Common myeloid progenitor, CD34-positive (primary cell): ENCODE results near the gene SPATA13.
A peak's percentile ranks its signal among the peaks of the same experiment; 100 is the strongest.
"Not testable (repeated sequence)": the region's sequence is repeated elsewhere in the genome, so short reads cannot be mapped to it uniquely, and the experiment has no call there.

ENCODE experiments used
- CTCF ChIA-PET: fragments of 350-600 bp; sonication (Branson Sonifier 250); formaldehyde crosslinking; loops from one replicate; lab custom pipeline; 2021; ENCODE audit warnings: antibody characterized with exemption; lab: Charles Lee
- POLR2A ChIA-PET: fragments of 350-600 bp; sonication (Branson Sonifier 250); formaldehyde crosslinking; loops from one replicate; lab custom pipeline; 2021; ENCODE audit warnings: antibody characterized with exemption; lab: Charles Lee
- DNase-seq, 3 donors: peaks; one replicate each; pipeline versions ENCODE4 v3.0.0 to v3.0.0-alpha.2; 2013
- H3K27ac ChIP-seq, 2 experiments: 1 replicate in 1 of 2; 2 replicates in 1 of 2; pipeline ENCODE4 v1.7.0; 2013; ENCODE audit warnings: inconsistent platforms in 2 of 2, low read length in 2 of 2, mild to moderate bottlenecking in 2 of 2, low read depth in 1 of 2, moderate library complexity in 1 of 2; ENCODE audit not compliant: severe bottlenecking in 2 of 2, insufficient read depth in 1 of 2, poor library complexity in 1 of 2
- H3K27me3 ChIP-seq, 5 experiments: replicated peaks in 2 of 5; 1 replicate in 3 of 5; 2 replicates in 2 of 5; pipeline versions ENCODE4 v1.6.1 to v1.7.0; 2013; ENCODE audit warnings: low read length in 4 of 5, mild to moderate bottlenecking in 2 of 5, moderate library complexity in 2 of 5, inconsistent platforms in 1 of 5; ENCODE audit not compliant: insufficient read depth in 5 of 5, control insufficient read depth in 4 of 5
- H3K36me3 ChIP-seq, 4 experiments: 1 replicate in 2 of 4; 2 replicates in 2 of 4; pipeline versions ENCODE4 v1.6.1 to v1.7.0; 2013; ENCODE audit warnings: low read length in 3 of 4, control low read depth in 1 of 4, mild to moderate bottlenecking in 1 of 4; ENCODE audit not compliant: control insufficient read depth in 4 of 4, insufficient read depth in 4 of 4
- H3K4me1 ChIP-seq, 4 experiments: 1 replicate in 3 of 4; 2 replicates in 1 of 4; pipeline versions ENCODE4 v1.6.1 to v1.7.1; 2013; ENCODE audit warnings: low read length in 3 of 4, mild to moderate bottlenecking in 3 of 4, control low read depth in 1 of 4, inconsistent platforms in 1 of 4, moderate library complexity in 1 of 4; ENCODE audit not compliant: control insufficient read depth in 4 of 4, insufficient read depth in 4 of 4; ENCODE audit errors: control extremely low read depth in 1 of 4
- H3K4me3 ChIP-seq, 7 experiments: 1 replicate in 4 of 7; 2 replicates in 3 of 7; pipeline versions ENCODE4 v1.5.1 to v1.7.0; 2013; ENCODE audit warnings: mild to moderate bottlenecking in 7 of 7, low read length in 6 of 7, moderate library complexity in 6 of 7, inconsistent platforms in 2 of 7, low read depth in 2 of 7, control low read depth in 1 of 7; ENCODE audit not compliant: insufficient read depth in 4 of 7, control insufficient read depth in 1 of 7; ENCODE audit errors: extremely low read depth in 1 of 7
- H3K9me3 ChIP-seq, 5 experiments: 1 replicate in 4 of 5; 2 replicates in 1 of 5; pipeline versions ENCODE4 v1.6.1 to v1.7.1; 2013; ENCODE audit warnings: low read length in 4 of 5, mild to moderate bottlenecking in 2 of 5, inconsistent platforms in 1 of 5, low read depth in 1 of 5, moderate library complexity in 1 of 5; ENCODE audit not compliant: control insufficient read depth in 4 of 5, insufficient read depth in 2 of 5; ENCODE audit errors: control extremely low read depth in 1 of 5
- WGBS: methylation state at CpG from one replicate; pipeline ENCODE4 v1.1.5; 2013; ENCODE audit not compliant: insufficient coverage; 5-methylcytosine and 5-hydroxymethylcytosine counted together

Gene SPATA13

DNA sequence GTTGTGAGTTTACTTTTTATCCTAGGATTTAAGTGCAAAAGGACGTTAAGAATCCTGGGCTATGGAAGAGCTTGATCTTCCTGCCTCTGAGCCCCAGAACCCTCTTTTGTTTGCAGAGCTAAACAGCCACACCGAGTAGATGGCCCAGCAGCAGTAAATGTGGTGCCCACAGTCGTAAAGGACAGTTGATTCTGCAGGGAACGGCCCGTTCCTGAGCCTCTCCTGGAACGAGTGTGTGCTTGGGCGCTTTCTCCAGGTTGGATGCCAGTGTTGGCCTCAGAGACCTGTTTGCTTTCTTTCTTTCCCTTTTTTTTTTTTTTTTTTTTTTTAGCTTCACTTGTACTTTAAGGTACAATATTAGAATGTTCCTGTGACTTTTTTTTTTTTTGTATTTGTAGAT is 41.7 kb downstream of the SPATA13 start:
- 95% methylated on average over 3 of the region's 7 CpGs for WGBS
- ChIA-PET POLR2A (interaction anchor here (0.6 kb wide), 1 partner anchor 19 kb away, joined by 3 read pairs; no protein-coding TSS in a partner anchor), CTCF (interaction anchor here (1.7 kb wide), 1 partner anchor 18 kb away, joined by 7 read pairs; no protein-coding TSS in a partner anchor)
- Histone ChIP-seq H3K27me3 (no peaks in the 10 kb centered on the region), H3K36me3 (no peaks in the 10 kb centered on the region), H3K9me3 (no peaks in the 10 kb centered on the region), H3K4me3 (no peak overlapping the region), H3K4me1 (peaks cover 13 to 33% (median 28%) of the 10 kb centered on the region in 4 experiments), H3K27ac (no peak overlapping the region)
- no peak for DNase-seq

GRCh38 chr13:24203273-24203672 is 42.8 kb downstream of the SPATA13 start:
- Histone ChIP-seq H3K36me3 (no peaks in the 10 kb centered on the region), H3K4me1 (peaks cover 18 to 37% (median 31%) of the 10 kb centered on the region in 4 experiments), H3K27ac (no peak overlapping the region), H3K9me3 (no peaks in the 10 kb centered on the region), H3K27me3 (no peaks in the 10 kb centered on the region), H3K4me3 (peak overlapping the region in 3 of 7 experiments; percentile 1 to 73 (median 36))
- CTCF ChIA-PET, result interaction anchor here (0.6 to 2.1 kb wide), 12 partner anchors 10 to 183 kb away, joined by 3 to 13 read pairs (median 4); no protein-coding TSS in a partner anchor
- WGBS, result 38% methylated on average over 1 of the region's 3 CpGs
- POLR2A ChIA-PET, result no interaction called here
- no peak for DNase-seq

- peaks cover 18 to 41% (median 32%) of the 10 kb centered on the region in 4 experiments for H3K4me1 ChIP-seq
- DNase-seq, result peak; percentile 51 to 85 (median 79)
- no peak overlapping the region for H3K27ac ChIP-seq
- POLR2A ChIA-PET, result interaction anchor here (0.8 kb wide), 1 partner anchor 88 kb away, joined by 3 read pairs; no protein-coding TSS in a partner anchor
- H3K27me3 ChIP-seq, result no peaks in the 10 kb centered on the region
- H3K36me3 ChIP-seq, result no peaks in the 10 kb centered on the region
- peak overlapping the region in 6 of 7 experiments; percentile 0 to 73 (median 36) for H3K4me3 ChIP-seq
- no CpG with 5 or more reads among the region's 1 CpG for WGBS
- no peaks in the 10 kb centered on the region for H3K9me3 ChIP-seq
- CTCF ChIA-PET, result interaction anchor here (0.6 to 2.1 kb wide), 13 partner anchors 10 to 184 kb away, joined by 3 to 13 read pairs (median 4); no protein-coding TSS in a partner anchor
Observed at GRCh38 chr13:24203811-24204210, 43.3 kb downstream of the SPATA13 start.

DNA sequence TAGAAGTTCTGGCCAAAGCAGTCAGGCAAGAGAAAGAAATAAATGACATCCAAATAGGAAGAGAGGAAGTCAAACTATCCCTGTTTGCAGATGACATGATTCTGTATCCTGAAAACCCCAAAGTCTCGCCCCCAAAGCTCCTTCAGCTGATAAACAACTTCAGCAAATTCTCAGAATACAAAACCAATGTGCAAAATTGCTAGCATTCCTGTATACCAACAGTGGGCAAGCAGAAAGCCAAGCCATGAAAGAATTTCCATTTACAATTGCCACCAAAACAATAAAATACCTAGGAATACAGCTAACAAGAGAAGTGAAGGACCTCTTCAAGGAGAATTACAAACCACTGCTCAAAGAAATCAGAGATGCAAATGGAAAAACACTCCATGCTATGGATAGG is 44.6 kb downstream of the SPATA13 start:
- H3K36me3 ChIP-seq, POLR2A ChIA-PET, DNase-seq, H3K27ac ChIP-seq, H3K9me3 ChIP-seq, H3K27me3 ChIP-seq: not testable (repeated sequence)
- 60% methylated on average over 1 of the region's 1 CpG for WGBS
- Histone ChIP-seq H3K4me1 (peaks cover 18 to 41% (median 32%) of the 10 kb centered on the region in 4 experiments), H3K4me3 (peak overlapping the region in 1 of 7 experiments; percentile 8)
- CTCF ChIA-PET, result interaction anchor here (1.3 to 2.1 kb wide), 2 partner anchors 9 to 144 kb away, joined by 3 to 13 read pairs; no protein-coding TSS in a partner anchor

DNA sequence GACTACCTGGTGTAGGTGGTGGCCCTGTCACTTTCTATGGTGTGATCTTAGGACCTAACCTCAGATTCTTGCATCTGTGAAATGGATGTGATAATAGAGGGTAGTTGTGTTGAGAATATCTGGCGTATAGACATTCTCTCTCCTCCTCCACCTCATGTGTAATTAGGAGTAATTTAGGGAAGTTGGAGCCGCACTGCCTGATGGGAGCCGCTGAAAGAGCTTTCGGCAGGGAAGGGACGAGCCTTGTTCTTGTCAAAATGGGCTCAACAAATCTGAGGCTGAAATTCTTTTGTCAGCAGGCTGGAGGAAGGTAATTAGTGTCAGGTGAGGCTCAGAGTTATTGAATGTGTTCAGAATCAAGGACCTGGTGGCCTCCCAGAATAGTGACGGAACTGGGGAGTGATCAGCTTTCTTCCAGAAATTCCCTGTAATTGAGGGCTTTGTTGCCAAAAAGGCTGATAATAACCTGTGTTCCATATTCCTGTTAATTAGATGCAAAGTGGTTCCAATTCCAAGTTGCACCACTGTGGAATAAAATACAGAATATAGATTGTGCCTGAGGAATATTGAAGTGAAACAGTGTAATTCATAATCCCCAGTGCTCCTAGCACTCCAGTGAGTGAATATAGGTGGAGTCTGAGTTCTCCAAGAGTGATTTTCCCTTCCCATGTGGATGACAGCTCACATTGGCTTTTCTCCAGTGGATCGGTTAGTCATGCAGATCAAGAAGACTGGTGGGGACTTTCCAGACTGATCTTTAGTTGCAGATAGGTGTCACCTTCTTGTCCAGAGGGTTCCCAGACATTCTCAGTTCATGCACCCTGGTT is 47.5 kb downstream of the SPATA13 start:
- Histone ChIP-seq H3K4me3 (peak overlapping the region in 2 of 7 experiments; percentile 2 to 17), H3K27me3 (no peaks in the 10 kb centered on the region), H3K4me1 (peaks cover 18 to 32% (median 25%) of the 10 kb centered on the region in 4 experiments), H3K9me3 (no peaks in the 10 kb centered on the region), H3K27ac (no peak overlapping the region), H3K36me3 (no peaks in the 10 kb centered on the region)
- POLR2A ChIA-PET, result no interaction called here
- 72% methylated on average over 5 of the region's 7 CpGs for whole genome bisulfite sequencing
- CTCF ChIA-PET, result interaction anchor here (0.9 to 3.7 kb wide), 4 partner anchors 9 to 155 kb away, joined by 3 to 17 read pairs (median 5); no protein-coding TSS in a partner anchor
- peak in 1 of 3 donors; percentile 31 for DNase-seq

GRCh38 chr13:24209138-24209537 is 48.6 kb downstream of the SPATA13 start:
- WGBS, result 96% methylated on average over 3 of the region's 5 CpGs
- no peak overlapping the region for H3K27ac ChIP-seq
- no peak for DNase-seq
- no peaks in the 10 kb centered on the region for H3K36me3 ChIP-seq
- H3K4me1 ChIP-seq, result peaks cover 9 to 21% (median 15%) of the 10 kb centered on the region in 4 experiments
- ChIA-PET POLR2A (no interaction called here), CTCF (interaction anchor here (1.2 to 3.7 kb wide), 3 partner anchors 10 to 20 kb away, joined by 3 to 17 read pairs (median 6); no protein-coding TSS in a partner anchor)
- H3K27me3 ChIP-seq, result no peaks in the 10 kb centered on the region
- no peaks in the 10 kb centered on the region for H3K9me3 ChIP-seq
- no peak overlapping the region for H3K4me3 ChIP-seq
